ENCODE data around the gene GAL. TPM values are rescaled to one million over a fixed set of nuclear protein-coding genes. Genes with fewer than 3 reads are reported as not detected.

Gene GAL
- total RNA-seq, 4 donors from 2014 or later = 1.2 TPM; not detected in 3

GRCh38 chr11:68687311-68687710 lies 3.0 kb downstream of the GAL start:
- Histone ChIP-seq H3K27me3 (peaks cover 0 to 19% of the 10 kb centered on the region in 2 donors), H3K36me3 (no peaks in the 10 kb centered on the region), H3K4me1 (peaks cover 0 to 14% (median 5%) of the 10 kb centered on the region in 4 donors), H3K4me3 (no peak overlapping the region), H3K27ac (no peak overlapping the region), H3K9me3 (no peaks in the 10 kb centered on the region)
- no peak for TF ChIP-seq POLR2A (IDR thresholded peaks at IDR 0.05)
- no peak for TF ChIP-seq CTCF (IDR thresholded peaks at IDR 0.05)
- DNase-seq = peak in 1 of 3 donors; percentile 15

GRCh38 chr11:68687986-68688385 lies 3.6 kb downstream of the GAL start:
- DNase-seq = peak in 1 of 3 donors; percentile 17
- no peak overlapping the region for H3K4me3 ChIP-seq
- H3K27ac ChIP-seq = no peak overlapping the region
- peaks cover 0 to 14% (median 5%) of the 10 kb centered on the region in 4 donors for H3K4me1 ChIP-seq
- no peaks in the 10 kb centered on the region for H3K9me3 ChIP-seq
- H3K36me3 ChIP-seq = no peaks in the 10 kb centered on the region
- H3K27me3 ChIP-seq = peaks cover 0 to 19% of the 10 kb centered on the region in 2 donors
- TF ChIP-seq CTCF (IDR thresholded peaks at IDR 0.05) = no peak
- no peak for TF ChIP-seq POLR2A (IDR thresholded peaks at IDR 0.05)

GRCh38 chr11:68688881-68689280 lies 4.5 kb downstream of the GAL start:
- H3K36me3 ChIP-seq = no peaks in the 10 kb centered on the region
- TF ChIP-seq CTCF (IDR thresholded peaks at IDR 0.05) (no peak), POLR2A (IDR thresholded peaks at IDR 0.05) (no peak)
- H3K9me3 ChIP-seq = no peaks in the 10 kb centered on the region
- H3K4me3 ChIP-seq = no peak overlapping the region
- peak in 1 of 3 donors; percentile 15 for DNase-seq
- peaks cover 0 to 14% of the 10 kb centered on the region in 2 donors for H3K27me3 ChIP-seq
- peaks cover 0 to 14% (median 5%) of the 10 kb centered on the region in 4 donors for H3K4me1 ChIP-seq
- H3K27ac ChIP-seq = no peak overlapping the region

- peak in 1 of 3 donors; percentile 21 for DNase-seq
- Histone ChIP-seq H3K27ac (no peak overlapping the region), H3K9me3 (no peaks in the 10 kb centered on the region), H3K36me3 (no peaks in the 10 kb centered on the region), H3K27me3 (peaks cover 0 to 3% of the 10 kb centered on the region in 2 donors), H3K4me3 (no peak overlapping the region), H3K4me1 (peaks cover 0 to 3% (median under 1%) of the 10 kb centered on the region in 4 donors)
- TF ChIP-seq POLR2A (IDR thresholded peaks at IDR 0.05) = no peak
- no peak for TF ChIP-seq CTCF (IDR thresholded peaks at IDR 0.05)
Observed at GRCh38 chr11:68689737-68690625, 5.6 kb downstream of the GAL start.

- peak in 2 of 3 donors; percentile 17 to 60 for DNase-seq
- H3K4me3 ChIP-seq = no peak overlapping the region
Observed at GRCh38 chr11:68690671-68691401, 6.5 kb downstream of the GAL start.

More at GRCh38 chr11:68690671-68691401, 6.5 kb downstream of the GAL start:
- Histone ChIP-seq H3K27me3 (no peaks in the 10 kb centered on the region), H3K36me3 (no peaks in the 10 kb centered on the region), H3K27ac (no peak overlapping the region), H3K9me3 (no peaks in the 10 kb centered on the region), H3K4me1 (no peaks in the 10 kb centered on the region)
- no peak for TF ChIP-seq CTCF (IDR thresholded peaks at IDR 0.05)
- TF ChIP-seq POLR2A (IDR thresholded peaks at IDR 0.05) = no peak

Measured in Peyer's patch (tissue), 4 donors.